ENCODE data around the gene TSSK2. TPM values are rescaled to one million over a fixed set of nuclear protein-coding genes. Genes with fewer than 3 reads are reported as not detected.
"Not testable (repeated sequence)": the region's sequence is repeated elsewhere in the genome, so short reads cannot be mapped to it uniquely, and the experiment has no call there.

Gene TSSK2
- total and polyA plus RNA-seq, 2 experiments from 2014 or later: not detected

DNA sequence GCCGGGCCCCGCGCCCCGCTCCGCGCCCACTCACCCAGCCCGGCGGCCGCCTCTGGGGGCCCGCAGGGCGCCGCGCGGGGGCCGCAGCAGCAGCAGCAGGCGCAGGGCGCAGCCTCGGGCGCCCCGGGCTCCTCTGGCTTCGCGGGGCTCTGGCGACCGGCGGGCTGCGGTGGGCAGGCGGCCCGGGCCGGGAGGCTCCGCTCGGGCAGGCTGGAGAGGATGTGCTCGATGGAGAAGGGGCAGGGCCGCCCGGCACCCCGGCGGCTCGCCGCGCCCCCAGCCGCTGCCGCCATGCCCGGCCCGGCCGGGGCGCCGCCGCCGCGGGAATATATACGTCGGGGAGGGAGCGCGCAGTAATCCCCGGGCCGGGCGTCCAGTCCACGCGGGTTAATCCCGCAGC, 18.9 kb downstream of the TSSK2 start, which contains the start of gene GSC2:
GSC2 (minus strand) TSS at position 302 of the 400 bp plus-strand sequence; CDS start at position 293, 9 bp downstream.
- Histone ChIP-seq H3K4me3 (no peak within 1 kb of the TSS), H3K27me3 (peaks cover 89% of the 10 kb centered on the region), H3K27ac (no peak within 1 kb of the TSS), H3K4me1 (ENCODE audit: low read depth) (no peaks in the 10 kb centered on the region), H3K9me3 (ENCODE audit: low read depth) (no peaks in the 10 kb centered on the region), H3K36me3 (no peaks in the 10 kb centered on the region)
- TF ChIP-seq, protein P1, sequence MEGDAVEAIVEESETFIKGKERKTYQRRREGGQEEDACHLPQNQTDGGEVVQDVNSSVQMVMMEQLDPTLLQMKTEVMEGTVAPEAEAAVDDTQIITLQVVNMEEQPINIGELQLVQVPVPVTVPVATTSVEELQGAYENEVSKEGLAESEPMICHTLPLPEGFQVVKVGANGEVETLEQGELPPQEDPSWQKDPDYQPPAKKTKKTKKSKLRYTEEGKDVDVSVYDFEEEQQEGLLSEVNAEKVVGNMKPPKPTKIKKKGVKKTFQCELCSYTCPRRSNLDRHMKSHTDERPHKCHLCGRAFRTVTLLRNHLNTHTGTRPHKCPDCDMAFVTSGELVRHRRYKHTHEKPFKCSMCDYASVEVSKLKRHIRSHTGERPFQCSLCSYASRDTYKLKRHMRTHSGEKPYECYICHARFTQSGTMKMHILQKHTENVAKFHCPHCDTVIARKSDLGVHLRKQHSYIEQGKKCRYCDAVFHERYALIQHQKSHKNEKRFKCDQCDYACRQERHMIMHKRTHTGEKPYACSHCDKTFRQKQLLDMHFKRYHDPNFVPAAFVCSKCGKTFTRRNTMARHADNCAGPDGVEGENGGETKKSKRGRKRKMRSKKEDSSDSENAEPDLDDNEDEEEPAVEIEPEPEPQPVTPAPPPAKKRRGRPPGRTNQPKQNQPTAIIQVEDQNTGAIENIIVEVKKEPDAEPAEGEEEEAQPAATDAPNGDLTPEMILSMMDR (IDR thresholded peaks at IDR 0.05; ENCODE audit: low read depth, low read length): no peak
- no peak for DNase-seq (ENCODE audit: low read depth in 1 of 2, low spot score in 1 of 2)

DNA sequence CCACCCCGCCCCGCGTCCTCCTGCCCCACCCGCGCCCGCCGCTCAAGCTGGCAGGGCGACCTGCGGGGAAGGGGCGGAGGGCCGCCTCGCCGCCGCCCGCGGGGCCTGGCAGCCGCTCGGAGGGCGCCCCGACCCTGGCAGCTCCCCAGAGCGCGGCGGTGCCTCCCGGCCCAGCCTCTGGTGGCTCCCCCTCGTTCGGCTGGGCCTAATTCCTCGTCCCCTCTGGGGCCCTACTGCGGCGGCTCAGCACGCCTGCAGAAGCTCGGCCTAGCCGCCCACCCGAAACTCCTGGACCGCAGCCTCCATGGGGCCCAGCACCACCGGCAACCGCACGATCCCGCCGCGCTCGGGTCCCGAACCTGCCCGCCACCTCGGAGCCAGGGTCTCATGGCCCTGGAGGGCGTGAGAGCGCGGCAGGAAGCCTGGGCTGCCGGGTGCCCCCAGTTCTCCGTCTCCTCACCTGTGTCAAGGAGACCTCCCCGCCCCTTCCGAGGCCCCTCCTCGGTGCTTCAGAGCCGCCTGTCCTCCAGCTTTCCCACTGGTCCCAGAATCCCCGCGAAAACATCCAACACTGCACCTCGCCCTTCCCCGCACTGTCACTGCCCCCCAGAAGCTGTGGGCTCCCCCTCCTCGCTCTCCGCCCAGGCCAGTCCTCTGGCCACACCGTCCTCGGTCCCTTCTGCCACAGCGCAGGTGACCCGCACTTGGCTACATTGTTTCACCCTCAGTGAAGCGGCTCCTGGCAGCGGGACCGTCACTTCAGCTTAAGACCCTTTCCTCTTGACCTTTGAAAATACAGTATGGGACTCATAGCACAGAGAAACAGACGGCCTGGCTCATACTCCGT, 19.6 kb downstream of the TSSK2 start:
- TF ChIP-seq, protein P1 (IDR thresholded peaks at IDR 0.05; ENCODE audit: low read depth, low read length): no peak
- no peaks in the 10 kb centered on the region for H3K36me3 ChIP-seq
- no peaks in the 10 kb centered on the region for H3K9me3 ChIP-seq (ENCODE audit: low read depth)
- H3K4me1 ChIP-seq (ENCODE audit: low read depth): no peaks in the 10 kb centered on the region
- H3K27me3 ChIP-seq: peaks cover 96% of the 10 kb centered on the region
- no peak for DNase-seq (ENCODE audit: low read depth in 1 of 2, low spot score in 1 of 2)
- H3K4me3 ChIP-seq: no peak overlapping the region
- no peak overlapping the region for H3K27ac ChIP-seq

DNA sequence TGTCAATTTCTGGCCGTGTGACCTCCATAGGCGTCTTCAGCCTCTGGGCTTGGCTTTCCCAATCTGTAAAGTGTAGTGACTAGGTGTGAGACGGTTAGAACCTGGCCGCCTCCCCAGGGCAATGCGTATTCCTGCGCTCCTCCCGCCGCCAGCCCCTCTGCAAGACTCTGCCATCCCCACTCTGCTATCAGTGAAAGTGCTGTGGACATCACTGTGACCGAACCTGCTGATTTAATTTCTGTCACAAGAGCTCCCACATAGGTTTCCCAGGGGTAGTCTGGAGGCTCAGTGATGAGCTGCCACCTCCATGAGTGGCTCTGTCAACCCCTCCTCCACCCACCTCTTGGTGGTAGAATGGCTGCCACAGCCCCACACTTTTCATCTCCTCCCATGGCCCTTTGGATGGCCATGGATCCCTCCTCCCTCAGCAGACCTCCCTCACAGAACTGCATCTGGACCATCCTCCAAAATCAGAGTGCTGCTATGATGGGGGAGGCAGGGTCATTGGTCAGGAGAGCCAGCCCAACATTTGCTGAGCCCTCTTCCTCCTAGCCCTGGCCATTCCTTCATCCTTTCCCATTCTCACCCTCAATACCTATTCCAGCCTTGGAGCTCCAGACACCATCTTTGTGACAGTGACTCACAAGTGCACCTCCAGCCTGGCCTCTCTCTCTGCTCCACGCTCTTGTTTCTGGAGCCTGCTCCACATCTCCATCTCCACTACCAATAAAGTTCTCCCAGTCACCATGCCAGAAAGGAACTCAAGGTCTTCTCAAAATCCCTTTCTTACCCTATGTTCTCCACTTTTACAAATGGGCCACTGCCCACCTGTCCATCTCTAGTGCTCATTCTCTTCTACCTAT, 20.5 kb downstream of the TSSK2 start:
- H3K27me3 ChIP-seq: peaks cover 95% of the 10 kb centered on the region

DNA sequence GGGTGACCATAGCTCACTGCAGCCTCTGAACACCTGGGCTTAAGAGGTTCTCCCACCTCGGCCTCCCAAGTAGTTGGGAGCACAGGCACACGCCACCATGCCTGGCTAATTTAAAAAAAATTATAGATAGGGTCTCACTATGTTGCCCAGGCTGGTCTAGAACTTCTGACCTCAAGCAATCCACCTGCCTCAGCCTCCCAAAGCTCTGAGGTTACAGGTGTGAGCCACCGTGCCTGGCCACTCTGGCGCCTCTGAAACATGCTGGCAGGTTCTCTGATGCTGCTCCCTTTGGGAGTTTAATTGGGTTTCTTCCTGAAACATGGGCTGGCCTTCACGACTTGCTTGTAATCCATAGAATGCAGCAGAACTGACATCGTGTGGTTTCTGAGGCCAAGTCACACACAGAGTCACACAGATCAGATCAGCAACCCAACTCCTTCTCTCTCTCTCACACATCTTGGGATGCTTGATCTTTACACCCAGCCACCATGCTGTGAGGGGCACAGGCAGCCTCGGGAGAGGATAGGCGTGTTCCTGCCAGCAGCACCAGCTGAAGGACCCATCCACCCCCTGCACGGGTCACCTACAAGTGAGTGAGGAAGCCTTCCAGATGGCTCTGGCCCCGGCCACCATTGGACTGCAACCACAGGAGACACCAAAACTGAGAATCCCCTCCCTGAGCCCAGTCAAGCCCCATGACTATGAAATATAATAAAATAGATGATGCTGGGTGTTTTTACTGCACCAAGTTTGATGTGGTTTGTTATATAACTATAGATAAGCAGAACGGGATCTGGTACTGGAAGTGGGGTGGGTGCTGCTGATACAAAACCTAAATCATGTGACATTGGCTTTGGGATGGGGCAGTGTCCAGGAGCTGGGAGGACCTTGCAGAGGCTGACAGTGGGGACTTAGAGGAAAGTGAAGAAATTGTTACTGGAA, 22.1 kb downstream of the TSSK2 start:
- TF ChIP-seq, protein P1 (IDR thresholded peaks at IDR 0.05; ENCODE audit: low read depth, low read length): no peak
- Histone ChIP-seq H3K4me1 (ENCODE audit: low read depth) (no peaks in the 10 kb centered on the region), H3K27ac (no peak overlapping the region), H3K27me3 (peaks cover 82% of the 10 kb centered on the region), H3K9me3 (ENCODE audit: low read depth) (no peaks in the 10 kb centered on the region), H3K4me3 (no peak overlapping the region), H3K36me3 (no peaks in the 10 kb centered on the region)
- DNase-seq (ENCODE audit: low read depth in 1 of 2, low spot score in 1 of 2): no peak

More for the DNA sequence above, 20.5 kb downstream of the TSSK2 start:
- no peaks in the 10 kb centered on the region for H3K4me1 ChIP-seq (ENCODE audit: low read depth)
- H3K36me3 ChIP-seq: no peaks in the 10 kb centered on the region
- TF ChIP-seq, protein P1 (IDR thresholded peaks at IDR 0.05; ENCODE audit: low read depth, low read length): no peak
- H3K27ac ChIP-seq: no peak overlapping the region
- H3K9me3 ChIP-seq (ENCODE audit: low read depth): no peaks in the 10 kb centered on the region
- DNase-seq (ENCODE audit: low read depth in 1 of 2, low spot score in 1 of 2): no peak
- H3K4me3 ChIP-seq: no peak overlapping the region

DNA sequence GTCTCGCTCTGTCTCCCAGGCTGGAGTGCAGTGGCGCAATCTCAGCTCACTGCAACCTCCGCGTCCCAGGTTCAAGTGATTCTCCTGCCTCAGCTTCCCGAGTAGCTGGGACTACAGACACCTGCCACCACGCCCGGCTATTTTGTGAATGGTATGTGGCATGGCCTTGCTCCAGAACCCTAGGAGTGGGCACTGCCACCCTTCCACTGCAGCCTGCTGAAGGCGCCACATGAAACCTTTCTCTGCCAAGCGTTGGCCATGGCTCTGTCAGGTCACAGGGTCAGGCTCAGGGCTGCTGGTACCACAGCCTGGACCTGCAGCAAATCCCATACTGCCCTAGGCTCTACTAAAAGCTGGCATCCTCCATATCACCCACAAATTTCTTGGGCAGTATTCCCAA, 25.0 kb downstream of the TSSK2 start:
- H3K27me3 ChIP-seq: peaks cover 63% of the 10 kb centered on the region
- DNase-seq (ENCODE audit: low read depth in 1 of 2, low spot score in 1 of 2); H3K27ac ChIP-seq; H3K36me3 ChIP-seq; H3K4me3 ChIP-seq; H3K9me3 ChIP-seq (ENCODE audit: low read depth); H3K4me1 ChIP-seq (ENCODE audit: low read depth): not testable (repeated sequence)

DNA sequence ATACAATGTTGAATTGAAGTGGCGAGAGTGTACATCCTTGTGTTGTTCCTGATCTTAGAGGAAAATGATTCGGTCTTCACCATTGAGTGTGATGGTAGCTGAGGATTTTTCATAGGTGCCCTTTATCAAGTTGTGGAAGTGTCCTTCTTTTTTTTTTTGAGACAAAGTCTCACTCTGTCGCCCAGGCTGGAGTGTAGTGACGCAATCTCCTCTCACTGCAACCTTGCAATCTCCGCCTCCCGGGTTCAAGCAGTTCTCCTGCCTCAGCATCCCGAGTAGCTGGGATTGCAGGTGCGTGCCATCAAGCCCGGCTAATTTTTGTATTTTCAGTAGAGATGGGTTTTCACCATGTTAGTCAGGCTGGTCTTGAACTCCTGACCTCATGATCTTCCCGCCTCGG, 27.5 kb downstream of the TSSK2 start:
- H3K27ac ChIP-seq; H3K36me3 ChIP-seq; H3K4me1 ChIP-seq (ENCODE audit: low read depth); DNase-seq (ENCODE audit: low read depth in 1 of 2, low spot score in 1 of 2); H3K4me3 ChIP-seq; H3K9me3 ChIP-seq (ENCODE audit: low read depth): not testable (repeated sequence)
- peaks cover 49% of the 10 kb centered on the region for H3K27me3 ChIP-seq
